Posterior cingulate gyrus (tissue), 11 donors: ENCODE measurements around the gene PMVK.
A peak's percentile ranks its signal among the peaks of the same experiment; 100 is the strongest.
"Not testable (repeated sequence)": the region's sequence is repeated elsewhere in the genome, so short reads cannot be mapped to it uniquely, and the experiment has no call there.

Experiments
- DNase-seq, 10 donors: peaks; one replicate each; pipeline versions ENCODE4 v3.0.0 to v3.0.0-alpha.2; 2020 to 2021; ENCODE audit warnings: mixed read lengths in 3 of 10
- intact Hi-C: fragments of 100-400 bp; cut with DNase I; formaldehyde crosslinking; loops from one replicate; pipeline ENCODE4 v1.15.1; 2023

The PMVK gene

DNA sequence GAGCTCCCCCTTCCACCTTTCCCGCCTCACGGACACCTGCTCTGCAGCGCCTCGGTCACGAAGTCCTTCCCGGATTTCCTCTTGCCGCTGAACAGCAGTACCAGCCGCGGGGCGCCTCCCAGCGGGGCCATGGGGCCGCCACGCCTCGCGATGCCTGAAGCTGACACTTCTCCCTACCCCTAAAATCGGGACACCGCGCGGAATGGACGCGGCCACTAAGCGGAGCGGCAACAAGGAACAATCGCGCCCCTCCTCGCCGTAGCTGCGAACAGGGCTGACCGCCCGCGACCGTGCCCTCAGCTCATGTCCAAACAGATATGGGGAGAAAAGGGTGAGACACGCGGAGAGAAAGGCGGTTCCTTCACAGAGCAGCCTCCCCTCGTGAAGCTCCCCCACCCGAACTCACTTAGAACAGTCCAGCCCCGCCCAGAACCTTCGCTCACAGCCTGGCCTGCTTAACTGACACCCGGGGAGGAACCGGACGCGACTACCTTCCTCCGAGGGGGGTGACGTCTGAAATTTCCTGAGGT lies at the start of gene PMVK:
Gene PMVK, minus strand, starts transcription at position 165 of the 530 bp plus-strand sequence. Its CDS starts 34 bp downstream, at position 131.
- intact Hi-C loops: loop anchor here (2.0 kb wide), 1 partner anchor 378 kb away; the partner anchor contains the start of gene UBE2Q1
- peak; percentile 93 to 99 (median 97) for DNase-seq

DNA sequence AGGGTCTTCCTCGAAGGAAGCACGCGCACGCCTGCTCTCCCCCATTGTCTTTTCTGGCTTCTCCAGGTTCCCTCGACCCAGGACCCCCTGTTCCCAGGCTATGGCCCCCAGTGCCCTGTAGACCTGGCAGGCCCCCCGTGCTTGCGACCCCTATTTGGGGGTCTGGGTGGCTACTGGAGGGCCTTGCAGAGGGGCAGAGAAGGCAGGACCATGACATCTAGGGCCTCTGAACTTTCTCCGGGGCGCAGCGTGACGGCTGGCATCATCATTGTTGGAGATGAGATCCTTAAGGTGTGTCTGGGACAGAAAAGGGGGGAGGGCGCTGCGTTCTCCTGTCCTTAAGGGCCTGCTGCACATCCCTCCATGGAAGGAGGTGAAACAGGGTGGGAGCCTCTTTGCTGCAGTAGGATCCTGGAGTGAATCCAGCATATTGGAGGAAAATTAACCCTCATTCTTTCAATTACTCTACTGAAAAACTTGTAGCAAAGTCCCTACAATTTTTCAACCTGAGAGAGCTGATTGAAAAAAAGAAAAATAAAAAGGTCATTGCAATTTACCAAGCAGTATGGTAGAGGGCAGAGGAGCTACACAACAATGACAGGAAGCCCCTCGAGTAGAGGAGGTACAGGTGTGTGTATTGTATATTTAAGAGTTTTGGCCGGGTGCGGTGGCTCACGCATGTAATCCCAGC lies 47.4 kb upstream of the PMVK start:
- intact Hi-C loops: no loop called here
- peak in 2 of 10 donors; percentile 55 to 67 for DNase-seq

GRCh38 chr1:154982897-154983648 lies 46.6 kb upstream of the PMVK start, which contains the start of gene FLAD1:
TSS of gene FLAD1 (plus strand) at chr1:154983344. CDS start at chr1:154983695, 351 bp downstream.
- DNase-seq: peak; percentile 92 to 99 (median 94)
- intact Hi-C loops: no loop called here

DNA sequence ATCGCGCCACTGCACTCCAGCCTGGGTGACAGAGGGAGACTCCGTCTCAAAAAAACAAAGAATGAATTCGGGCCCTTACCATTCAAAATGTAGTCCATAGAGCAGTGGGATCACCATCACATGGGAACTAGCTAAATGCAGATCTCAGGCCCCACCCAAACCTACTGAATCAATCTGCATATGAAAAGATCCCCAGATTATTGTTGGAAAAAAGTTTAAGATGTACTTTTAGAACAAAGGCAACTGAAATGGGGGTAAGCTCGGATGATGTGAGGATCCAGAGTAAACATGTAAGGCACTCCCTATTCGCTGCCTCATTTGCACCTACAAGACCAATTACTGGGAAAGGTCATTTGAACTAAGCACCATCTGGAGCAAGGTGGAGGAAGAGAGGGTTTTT lies 45.8 kb upstream of the PMVK start:
- intact Hi-C loops: no loop called here
- DNase-seq: no peak

GRCh38 chr1:154978360-154978759 lies 41.8 kb upstream of the PMVK start:
- DNase-seq: no peak
- intact Hi-C loops: loop anchor here (10.0 kb wide), 1 partner anchor 424 kb away; the partner anchor contains the start of gene UBE2Q1

GRCh38 chr1:154977762-154978161 lies 41.2 kb upstream of the PMVK start:
- intact Hi-C loops: loop anchor here (10.0 kb wide), 1 partner anchor 423 kb away; the partner anchor contains the start of gene UBE2Q1
- not testable (repeated sequence) for DNase-seq

DNA sequence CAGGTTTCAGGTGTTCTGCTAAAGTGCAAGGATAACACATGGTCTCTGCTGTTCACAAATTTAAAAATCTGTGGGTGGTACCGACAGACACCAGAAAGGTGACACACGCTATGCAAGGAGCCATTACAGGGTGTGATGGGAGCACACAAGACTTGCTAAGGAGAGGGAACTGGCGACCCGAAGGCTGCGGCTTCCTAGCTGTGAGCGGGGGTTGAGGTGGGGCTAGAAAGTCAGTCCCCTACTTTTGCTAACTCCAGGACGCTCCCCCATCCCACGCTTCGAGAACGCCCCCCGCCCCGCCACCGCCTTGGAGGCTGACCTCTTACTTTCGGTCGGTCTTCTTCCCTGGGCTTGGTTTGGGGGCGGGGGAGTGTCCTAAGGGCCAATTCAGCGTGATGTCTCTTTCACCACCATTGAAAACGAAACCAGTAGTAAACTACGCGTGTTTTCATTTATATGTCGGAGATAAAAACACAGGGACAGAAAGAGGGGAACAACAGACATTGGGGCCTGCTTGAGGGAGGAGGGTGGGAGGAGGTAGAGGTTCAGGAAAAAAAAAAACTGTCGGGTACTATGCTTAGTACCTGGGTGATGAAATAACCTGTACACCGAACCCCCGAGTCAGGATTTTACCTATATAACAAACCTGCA lies 39.0 kb upstream of the PMVK start:
- peak in 2 of 10 donors; percentile 71 to 79 for DNase-seq
- intact Hi-C loops: loop anchor here (10.0 kb wide), 1 partner anchor 421 kb away; the partner anchor contains the start of gene UBE2Q1

GRCh38 chr1:154974808-154975408 lies 38.4 kb upstream of the PMVK start:
- intact Hi-C loops: loop anchor here (10.0 kb wide), 1 partner anchor 420 kb away; the partner anchor contains the start of gene UBE2Q1
- DNase-seq: peak; percentile 79 to 96 (median 86)

DNA sequence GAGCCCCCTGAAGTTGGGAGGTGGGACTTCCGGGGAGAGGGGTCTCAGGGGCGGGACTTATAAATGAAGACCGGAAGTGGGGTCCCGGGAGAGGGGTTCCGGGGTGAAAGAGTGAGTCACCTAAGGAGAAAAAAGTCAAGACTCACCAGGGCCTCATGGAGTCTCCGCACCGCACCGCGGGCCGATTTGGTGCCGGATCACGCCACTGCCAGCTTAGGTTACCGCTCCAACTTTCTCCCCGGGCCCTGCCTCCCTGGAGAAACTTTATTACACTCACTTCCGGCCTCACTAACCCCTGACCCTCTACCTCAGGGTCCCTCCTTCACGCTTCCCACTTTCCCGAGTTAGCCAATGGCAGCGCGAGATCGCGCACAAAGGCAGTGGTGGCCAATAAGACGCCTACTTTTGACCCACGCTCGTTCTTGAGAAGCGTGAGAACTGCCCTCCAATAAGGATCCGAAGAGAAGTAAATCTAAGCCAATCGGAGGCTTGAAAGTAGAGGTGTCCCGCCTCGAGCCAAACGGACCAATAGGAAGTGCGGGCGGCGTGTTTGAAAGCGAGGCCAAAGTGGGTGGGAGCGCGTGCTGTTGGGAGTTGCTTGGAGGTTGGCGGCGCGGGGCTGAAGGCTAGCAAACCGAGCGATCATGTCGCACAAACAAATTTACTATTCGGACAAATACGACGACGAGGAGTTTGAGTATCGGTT lies 37.7 kb upstream of the PMVK start, which contains the start of gene CKS1B:
Gene CKS1B, plus strand, starts transcription at position 580 of the 706 bp plus-strand sequence. Its CDS starts 65 bp downstream, at position 645.
- intact Hi-C loops: loop anchor here (10.0 kb wide), 1 partner anchor 419 kb away; the partner anchor contains the start of gene UBE2Q1
- peak; percentile 91 to 100 (median 96) for DNase-seq

DNA sequence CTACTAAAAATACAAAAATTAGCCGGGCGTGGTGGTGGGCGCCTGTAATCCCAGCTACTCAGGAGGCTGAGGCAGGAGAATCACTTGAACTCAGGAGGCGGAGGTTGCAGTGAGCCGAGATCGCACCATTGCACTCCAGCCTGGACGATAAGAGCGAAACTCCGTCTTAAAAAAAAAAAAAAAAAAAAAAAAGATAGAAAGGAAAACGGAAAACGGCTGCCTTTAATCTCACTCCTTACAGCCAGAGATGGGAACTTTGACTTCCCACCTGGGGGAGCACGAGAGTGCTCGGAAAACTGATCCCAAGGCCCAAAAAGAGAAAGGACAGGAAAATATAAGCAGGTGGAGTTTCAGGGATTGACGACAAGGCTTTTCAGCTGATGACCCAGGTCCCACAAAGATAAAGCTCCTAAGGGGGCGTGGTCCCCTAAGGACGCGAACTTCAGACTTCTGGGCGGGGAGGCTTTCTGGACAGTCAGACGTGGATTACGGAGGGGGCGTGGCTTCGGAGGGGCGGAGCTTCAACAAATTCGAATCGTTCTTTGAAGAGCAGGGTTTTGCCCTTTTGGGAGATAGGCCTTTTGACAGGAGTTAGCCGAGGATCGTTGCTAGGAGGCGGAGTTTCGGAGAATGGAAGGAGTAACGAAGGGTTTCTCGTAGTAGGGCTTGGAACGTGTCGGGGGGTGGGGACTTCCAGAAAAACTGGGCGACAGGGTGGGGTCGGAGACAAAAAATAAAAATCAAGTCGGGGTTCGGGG lies 37.0 kb upstream of the PMVK start:
- DNase-seq: peak; percentile 62 to 97 (median 80)
- intact Hi-C loops: loop anchor here (10.0 kb wide), 1 partner anchor 419 kb away; the partner anchor contains the start of gene UBE2Q1

DNA sequence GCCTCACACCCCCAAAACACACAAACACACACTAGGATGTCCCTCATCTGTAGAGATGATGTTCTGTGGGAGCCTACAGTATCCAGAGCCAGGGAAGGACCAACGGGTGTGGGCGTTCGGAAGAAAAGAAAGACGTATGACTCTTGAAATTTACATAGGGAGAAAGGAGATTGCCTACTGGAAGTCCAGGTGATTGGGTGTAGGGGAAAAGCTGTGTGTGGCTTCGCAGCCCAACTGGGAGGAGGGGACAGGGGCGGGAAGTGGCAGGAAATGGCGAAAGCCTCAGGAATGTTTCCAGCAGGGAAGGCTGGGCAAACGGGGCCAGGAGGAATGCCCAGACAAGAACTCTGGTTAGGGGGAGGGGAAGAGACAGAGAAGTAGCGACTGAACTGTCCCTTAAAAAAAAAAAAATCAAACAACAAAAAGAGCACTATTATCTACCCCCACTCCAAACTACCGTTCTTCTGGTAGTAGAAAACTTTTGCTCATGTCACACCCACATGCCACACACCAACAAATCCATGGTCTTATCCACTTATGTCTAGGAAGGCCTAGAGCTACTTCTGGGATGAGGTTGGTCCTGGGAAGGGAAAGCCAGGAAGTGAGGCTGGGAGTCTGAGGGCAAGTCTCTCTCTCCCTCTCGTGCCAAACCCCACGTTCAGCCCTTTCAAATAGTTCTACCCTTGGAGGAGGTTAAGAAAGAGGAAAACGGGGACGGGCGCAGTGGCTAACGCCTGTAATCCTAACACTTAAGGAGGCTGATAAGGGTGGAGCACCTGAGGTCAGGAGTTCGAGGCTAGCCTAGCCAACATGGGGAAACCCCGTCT lies 36.2 kb upstream of the PMVK start:
- peak in 4 of 10 donors; percentile 25 to 82 (median 54) for DNase-seq
- intact Hi-C loops: loop anchor here (10.0 kb wide), 1 partner anchor 418 kb away; the partner anchor contains the start of gene UBE2Q1

DNA sequence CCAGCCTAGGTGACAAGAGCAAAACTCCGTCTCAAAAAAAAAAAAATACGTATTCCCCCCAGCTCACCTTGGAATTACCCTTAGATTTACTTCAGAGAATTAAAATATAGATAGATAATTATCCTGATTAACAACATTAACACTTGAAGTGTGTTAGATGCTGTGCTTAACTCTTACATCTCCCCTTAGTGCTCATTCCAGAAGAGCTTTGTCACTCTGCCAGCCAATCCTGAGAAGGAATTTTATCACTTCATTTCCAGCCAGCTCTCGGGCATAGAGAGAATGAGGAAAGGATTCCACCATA lies 35.6 kb upstream of the PMVK start:
- no peak for DNase-seq
- intact Hi-C loops: loop anchor here (10.0 kb wide), 1 partner anchor 417 kb away; the partner anchor contains the start of gene UBE2Q1

DNA sequence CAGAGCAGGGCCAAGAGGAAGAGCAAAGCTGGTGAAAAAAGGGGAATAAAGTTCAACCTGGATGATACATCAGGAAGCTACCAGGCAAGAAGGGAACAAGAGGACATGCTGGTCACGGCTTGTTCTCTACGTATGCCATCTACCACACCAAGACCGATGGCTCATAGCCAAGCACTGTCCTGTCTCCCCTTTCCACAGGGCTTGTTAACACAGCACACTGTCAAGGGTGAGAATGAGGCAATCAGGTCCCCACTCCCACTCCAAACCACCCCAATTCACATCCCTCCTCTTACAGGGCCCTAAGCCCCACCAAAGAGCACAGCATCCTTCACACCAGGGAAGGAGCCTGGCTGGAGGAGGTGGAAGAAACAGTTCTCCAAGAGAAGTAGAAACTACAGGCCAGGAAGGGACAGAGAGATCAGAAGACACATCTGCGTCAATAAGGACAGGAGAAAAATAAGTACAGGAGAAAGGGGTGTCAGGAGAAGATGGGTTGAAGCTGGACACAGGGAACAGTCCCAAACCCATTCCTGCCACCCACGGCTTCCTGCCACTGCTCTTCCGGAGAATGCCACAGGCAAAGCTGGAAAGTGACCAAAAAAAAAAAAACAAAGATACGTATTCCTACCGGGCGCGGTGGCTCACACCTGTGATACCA lies 35.0 kb upstream of the PMVK start:
- intact Hi-C loops: loop anchor here (10.0 kb wide), 1 partner anchor 417 kb away; the partner anchor contains the start of gene UBE2Q1
- DNase-seq: peak in 2 of 10 donors; percentile 8 to 19

- intact Hi-C loops: loop anchor here (10.0 kb wide), 1 partner anchor 416 kb away; the partner anchor contains the start of gene UBE2Q1
- DNase-seq: peak; percentile 71 to 99 (median 94)
Measured at GRCh38 chr1:154970631-154971340, 34.3 kb upstream of the PMVK start, which contains the start of gene SHC1. TSS of gene SHC1 (minus strand) at chr1:154970747. CDS start at chr1:154970526, 221 bp downstream.

DNA sequence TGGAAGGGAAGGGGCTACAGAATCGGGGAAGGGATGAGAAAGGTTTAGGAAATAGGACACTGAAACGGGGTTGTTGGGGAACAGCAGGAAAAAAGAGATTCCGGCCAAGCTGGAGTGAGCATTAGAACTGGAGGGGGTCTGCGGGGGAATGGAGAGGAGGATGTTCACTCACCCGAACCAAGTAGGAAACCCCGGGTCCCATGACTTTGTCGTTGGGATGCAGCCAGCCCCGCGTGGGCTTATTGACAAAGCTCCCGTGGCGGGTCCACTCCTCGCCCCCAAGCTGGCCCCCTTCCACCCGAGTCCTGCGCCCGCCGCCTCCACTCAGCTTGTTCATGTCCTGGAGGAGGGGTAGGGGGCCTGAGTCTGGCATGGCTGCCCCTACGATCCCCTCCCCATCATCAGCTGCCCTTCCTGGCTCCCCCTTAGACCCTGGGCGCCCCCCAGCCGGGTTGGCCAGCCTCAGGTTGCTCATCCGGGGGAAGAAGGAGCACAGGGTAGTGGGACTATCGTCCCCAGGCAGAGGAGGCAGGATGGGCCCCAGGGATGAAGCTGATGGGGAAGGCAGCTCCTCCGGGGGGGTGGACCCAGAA lies 33.4 kb upstream of the PMVK start:
- peak in 3 of 10 donors; percentile 77 to 84 (median 78) for DNase-seq
- intact Hi-C loops: loop anchor here (10.0 kb wide), 1 partner anchor 415 kb away; the partner anchor contains the start of gene UBE2Q1
